Keratinocyte (primary cell): ENCODE results near the gene HNRNPUL2. TPM values are rescaled to one million over a fixed set of nuclear protein-coding genes. Genes with fewer than 3 reads are reported as not detected.

Experiments
- DNase-seq: peaks from one replicate; pipeline ENCODE4 v3.0.0-alpha.2; 2011; ENCODE audit warnings: low read depth, missing footprints, low spot score
- FAIRE-seq: peaks from 2 replicates; lab custom pipeline; 2011; peaks lifted over from hg19 to GRCh38; lab: Jason Lieb, UNC
- H2AFZ ChIP-seq: 2 replicates; pipeline ENCODE4 v1.6.0; 2012; ENCODE audit warnings: low read length, control low read depth, inconsistent platforms; ENCODE audit not compliant: control insufficient read depth
- H3K27ac ChIP-seq: 2 replicates; pipeline ENCODE4 v1.5.1; 2011; ENCODE audit warnings: low read length; ENCODE audit not compliant: control insufficient read depth, insufficient read depth
- H3K27me3 ChIP-seq: 3 replicates; pipeline ENCODE4 v1.6.0; 2011; ENCODE audit warnings: low read length; ENCODE audit not compliant: control insufficient read depth, insufficient read depth; ENCODE audit errors: extremely low read depth
- H3K36me3 ChIP-seq, 2 experiments: 2 replicates in 1 of 2; 3 replicates in 1 of 2; pipeline ENCODE4 v1.5.1; 2011; ENCODE audit warnings: low read length in 2 of 2, mild to moderate bottlenecking in 1 of 2; ENCODE audit not compliant: control insufficient read depth in 2 of 2, insufficient read depth in 2 of 2; ENCODE audit errors: extremely low read depth in 1 of 2
- H3K4me1 ChIP-seq: 3 replicates; pipeline ENCODE4 v1.5.1; 2011; ENCODE audit warnings: low read length; ENCODE audit not compliant: control insufficient read depth, insufficient read depth; ENCODE audit errors: extremely low read depth
- H3K4me2 ChIP-seq: 3 replicates; pipeline ENCODE4 v1.6.0; 2011; ENCODE audit warnings: low read depth, low read length; ENCODE audit not compliant: control insufficient read depth, insufficient read depth; ENCODE audit errors: extremely low read depth
- H3K4me3 ChIP-seq, 3 experiments: fragments of 200-600 bp in 1 of 3; sonication (generic) in 1 of 3; 2 replicates in 2 of 3; 3 replicates in 1 of 3; pipeline ENCODE4 v1.5.1; 2011 to 2016; ENCODE audit warnings: low read length in 3 of 3, mild to moderate bottlenecking in 3 of 3, control low read depth in 2 of 3, inconsistent platforms in 1 of 3, low read depth in 1 of 3, mixed read lengths in 1 of 3, mixed run types in 1 of 3, moderate library complexity in 1 of 3; ENCODE audit not compliant: control insufficient read depth in 2 of 3, insufficient read depth in 2 of 3; ENCODE audit errors: extremely low read depth in 1 of 3
- H3K79me2 ChIP-seq: 2 replicates; pipeline ENCODE4 v1.6.0; 2012; ENCODE audit warnings: low read length; ENCODE audit not compliant: control insufficient read depth, insufficient read depth
- H3K9ac ChIP-seq: 3 replicates; pipeline ENCODE4 v1.6.0; 2011; ENCODE audit warnings: low read length; ENCODE audit not compliant: control insufficient read depth, insufficient read depth; ENCODE audit errors: extremely low read depth
- H3K9me1 ChIP-seq: 3 replicates; pipeline ENCODE4 v1.6.0; 2011; ENCODE audit warnings: low read length; ENCODE audit not compliant: control insufficient read depth, insufficient read depth; ENCODE audit errors: extremely low read depth
- H3K9me3 ChIP-seq: 2 replicates; pipeline ENCODE4 v1.5.1; 2012; ENCODE audit warnings: low read depth, low read length; ENCODE audit not compliant: control insufficient read depth
- H4K20me1 ChIP-seq: 3 replicates; pipeline ENCODE4 v1.6.0; 2011; ENCODE audit warnings: low read length; ENCODE audit not compliant: control insufficient read depth, insufficient read depth; ENCODE audit errors: extremely low read depth
- CTCF ChIP-seq, 3 experiments: IDR thresholded peaks in 1 of 3; conservative IDR thresholded peaks in 1 of 3; optimal IDR thresholded peaks in 1 of 3; 2 replicates in 2 of 3; 3 replicates in 1 of 3; pipeline versions ENCODE3 to v1.5.1; 2011; ENCODE audit warnings: low read length in 3 of 3, mild to moderate bottlenecking in 3 of 3, moderate library complexity in 2 of 3, control low read depth in 1 of 3, inconsistent platforms in 1 of 3; ENCODE audit not compliant: insufficient read depth in 2 of 3; ENCODE audit errors: extremely low read depth in 1 of 3
- EZH2 ChIP-seq: IDR thresholded peaks from one replicate; pipeline ENCODE4 v1.6.1; 2012; ENCODE audit warnings: inconsistent platforms, mild to moderate bottlenecking, low read length, moderate library complexity
- dilution Hi-C: fragments of 300-500 bp; cut with MboI; formaldehyde crosslinking; loops from one replicate; pipeline ENCODE4 v1.7.0; 2020; ENCODE audit warnings: low sequenced_read_pairs; ENCODE audit not compliant: extremely low pct_ligation_motif_present
- polyA plus RNA-seq, 5 experiments: library from polyadenylated mRNA; depleted of rRNA in 3 of 5; stranded (reverse) in 3 of 5; stranded (forward) in 1 of 5; unstranded in 1 of 5; fragments of >200 nt; gene quantifications; 1 replicate in 1 of 5; 2 replicates in 3 of 5; 3 replicates in 1 of 5; pipeline versions ENCODE4 v1.2.1 to v1.2.3, GENCODE V29; 2011 to 2012; ENCODE audit warnings: missing spikeins in 2 of 5, low read depth in 1 of 5, low replicate concordance in 1 of 5

HNRNPUL2 gene
- polyA plus RNA-seq, 1 donor (not counting 4 experiments of a cell fraction or from before 2014, with no cell fraction given): 29.0 TPM

GRCh38 chr11:62721994-62722393, 5.3 kb downstream of the HNRNPUL2 start:
- dilution Hi-C loops: no loop called here
- peaks cover 4% of the 10 kb centered on the region for H4K20me1 ChIP-seq
- peaks cover 12% of the 10 kb centered on the region for H3K4me1 ChIP-seq
- no peak overlapping the region for H3K4me3 ChIP-seq
- H3K27me3 ChIP-seq: no peaks in the 10 kb centered on the region
- H3K79me2 ChIP-seq: peaks cover 69% of the 10 kb centered on the region
- TF ChIP-seq EZH2 (no peak), CTCF (optimal IDR thresholded peaks at IDR 0.05 in 1 of 3, IDR thresholded peaks at IDR 0.05 in 1 of 3, conservative IDR thresholded peaks at IDR 0.05 in 1 of 3; ENCODE audit: extremely low read depth in 1 of 3, insufficient read depth in 2 of 3, low read length in 3 of 3) (peak in 2 of 3 experiments; percentile 15 to 26)
- FAIRE-seq: no peak
- H2AFZ ChIP-seq: no peak overlapping the region
- H3K9me1 ChIP-seq: no peaks in the 10 kb centered on the region
- no peak overlapping the region for H3K4me2 ChIP-seq
- DNase-seq: no peak
- H3K9ac ChIP-seq: no peak overlapping the region
- peaks cover 37 to 44% of the 10 kb centered on the region in 2 experiments for H3K36me3 ChIP-seq
- H3K27ac ChIP-seq: no peak overlapping the region
- no peaks in the 10 kb centered on the region for H3K9me3 ChIP-seq

GRCh38 chr11:62719302-62719978, 7.8 kb downstream of the HNRNPUL2 start:
- Histone ChIP-seq H3K9ac (no peak overlapping the region), H3K9me3 (no peaks in the 10 kb centered on the region), H4K20me1 (no peaks in the 10 kb centered on the region), H3K79me2 (peaks cover 61% of the 10 kb centered on the region), H3K4me2 (no peak overlapping the region), H2AFZ (no peak overlapping the region), H3K4me1 (peaks cover 7% of the 10 kb centered on the region), H3K27me3 (no peaks in the 10 kb centered on the region), H3K27ac (no peak overlapping the region), H3K36me3 (peaks cover 46 to 53% of the 10 kb centered on the region in 2 experiments), H3K9me1 (no peaks in the 10 kb centered on the region), H3K4me3 (no peak overlapping the region)
- DNase-seq: no peak
- TF ChIP-seq EZH2 (no peak), CTCF (optimal IDR thresholded peaks at IDR 0.05 in 1 of 3, IDR thresholded peaks at IDR 0.05 in 1 of 3, conservative IDR thresholded peaks at IDR 0.05 in 1 of 3; ENCODE audit: extremely low read depth in 1 of 3, insufficient read depth in 2 of 3, low read length in 3 of 3) (no peak)
- no peak for FAIRE-seq
- dilution Hi-C loops: no loop called here
